GM21723 (cell line): ENCODE results near the gene TXLNA.
A peak's percentile ranks its signal among the peaks of the same experiment; 100 is the strongest.

Source experiments
- ATAC-seq: cut with Tn5 transposase; IDR thresholded peaks from one replicate; pipeline ENCODE4 v1.9.1; 2021; ENCODE audit warnings: mild to moderate bottlenecking, moderate library complexity; ENCODE audit not compliant: unreplicated experiment

TXLNA gene

GRCh38 chr1:32182060-32182459 is 2.6 kb downstream of the TXLNA start:
- no peak for ATAC-seq

GRCh38 chr1:32184650-32185049 is 5.2 kb downstream of the TXLNA start:
- no peak for ATAC-seq

GRCh38 chr1:32186077-32186476 is 6.6 kb downstream of the TXLNA start:
- no peak for ATAC-seq

- no peak for ATAC-seq
These were observed 7.0 kb downstream of the TXLNA start for GRCh38 chr1:32186491-32186890.

- ATAC-seq: no peak
These were observed 8.4 kb downstream of the TXLNA start for GRCh38 chr1:32187850-32188249.

- no peak for ATAC-seq
These were observed 12.9 kb downstream of the TXLNA start for GRCh38 chr1:32192220-32192948.

- no peak for ATAC-seq
These were observed 15.5 kb downstream of the TXLNA start for GRCh38 chr1:32194984-32195383.

- ATAC-seq: no peak
These were observed 16.1 kb downstream of the TXLNA start for GRCh38 chr1:32195531-32195930.

- ATAC-seq: no peak
These were observed 16.7 kb downstream of the TXLNA start for GRCh38 chr1:32195972-32196823.

GRCh38 chr1:32197074-32197473 is 17.6 kb downstream of the TXLNA start:
- no peak for ATAC-seq

- no peak for ATAC-seq
These were observed 18.4 kb downstream of the TXLNA start for GRCh38 chr1:32197837-32198236.

- no peak for ATAC-seq
These were observed 19.0 kb downstream of the TXLNA start for GRCh38 chr1:32198237-32199042.

GRCh38 chr1:32199043-32199716 is 19.7 kb downstream of the TXLNA start:
- no peak for ATAC-seq

GRCh38 chr1:32199717-32200072 is 20.2 kb downstream of the TXLNA start:
- ATAC-seq: no peak

GRCh38 chr1:32200226-32201010 is 20.9 kb downstream of the TXLNA start, which contains the start of gene CCDC28B:
Gene CCDC28B, plus strand, starts transcription at chr1:32200595. Its CDS starts 1,341 bp downstream, at chr1:32201936.
- no peak for ATAC-seq

- peak; percentile 37 for ATAC-seq
These were observed 21.8 kb downstream of the TXLNA start for GRCh38 chr1:32201011-32201855.

- ATAC-seq: no peak
These were observed 25.5 kb downstream of the TXLNA start for GRCh38 chr1:32204943-32205361.

- peak; percentile 34 for ATAC-seq
These were observed 26.2 kb downstream of the TXLNA start, which contains the start of gene IQCC for GRCh38 chr1:32205401-32206370. Gene IQCC, plus strand, starts transcription at chr1:32205671. Its CDS starts 11 bp downstream, at chr1:32205682.
